HFFc6 (cell line): Measurements from ENCODE around the gene PFKFB3. TPM values are rescaled to one million over a fixed set of nuclear protein-coding genes. Genes with fewer than 3 reads are reported as not detected.
"Not testable (repeated sequence)": the region's sequence is repeated elsewhere in the genome, so short reads cannot be mapped to it uniquely, and the experiment has no call there.

Source experiments
- DNase-seq: peaks from one replicate; pipeline ENCODE4 v3.0.0-alpha.2; 2018
- H3K27ac Mint-ChIP-seq: 2 replicates; pipeline ENCODE4 v1.8.0; 2020; ENCODE audit warnings: mild to moderate bottlenecking, mixed read lengths
- H3K27me3 Mint-ChIP-seq: 2 replicates; pipeline ENCODE4 v1.8.0; 2021; ENCODE audit warnings: mild to moderate bottlenecking, moderate library complexity, mixed read lengths; ENCODE audit not compliant: insufficient read depth
- H3K36me3 Mint-ChIP-seq: 2 replicates; pipeline ENCODE4 v1.8.0; 2021; ENCODE audit warnings: low read depth, mixed read lengths
- H3K4me1 Mint-ChIP-seq: 2 replicates; pipeline ENCODE4 v1.8.0; 2020; ENCODE audit warnings: low read depth, mixed read lengths
- H3K4me3 Mint-ChIP-seq: 2 replicates; pipeline ENCODE4 v1.8.0; 2020; ENCODE audit warnings: mild to moderate bottlenecking, moderate library complexity, mixed read lengths
- H3K9me3 Mint-ChIP-seq: 2 replicates; pipeline ENCODE4 v1.8.0; 2020; ENCODE audit warnings: mild to moderate bottlenecking, mixed read lengths
- total RNA-seq, 6 experiments: library from RNA; stranded (reverse); fragmentation: NEBNext Ultra II Directional; extraction: Animal tissue kit (Norgen Biotek cat#: 25700); gene quantifications; 2 replicates in 1 of 6; 3 replicates in 5 of 6; pipeline ENCODE4 v1.2.3, GENCODE V29; 2021
- TF ChIP-seq, protein P1 (sequence below): fragments of 200-600 bp; sonication (generic); IDR thresholded peaks from 2 replicates; pipeline ENCODE4 v1.5.0; 2021; ENCODE audit warnings: antibody characterized with exemption, mild to moderate bottlenecking

PFKFB3 gene
- total RNA-seq, 6 experiments from 2014 or later = 25.4 to 34.6 (median 28.7) TPM

DNA sequence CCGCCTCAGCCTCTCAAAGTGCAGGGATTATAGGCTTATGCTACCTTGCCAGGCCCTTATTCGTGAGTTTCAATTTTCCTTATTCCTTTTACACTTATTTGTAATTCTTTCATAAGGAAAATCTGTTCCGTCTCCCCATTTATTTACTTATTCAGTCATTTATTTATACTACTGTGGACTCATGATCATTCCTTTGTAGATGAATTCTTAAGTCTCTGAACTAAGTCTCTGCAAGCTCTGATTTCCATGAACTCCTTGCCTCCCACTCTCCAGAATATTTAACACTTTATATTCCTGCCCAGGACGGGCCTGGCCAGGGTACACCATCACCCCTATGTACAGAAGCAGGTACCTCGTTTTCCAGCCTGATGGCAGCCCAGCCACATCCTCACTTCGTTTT is 39.4 kb downstream of the PFKFB3 start:
- H3K27me3 Mint-ChIP-seq = peaks cover 3% of the 10 kb centered on the region

DNA sequence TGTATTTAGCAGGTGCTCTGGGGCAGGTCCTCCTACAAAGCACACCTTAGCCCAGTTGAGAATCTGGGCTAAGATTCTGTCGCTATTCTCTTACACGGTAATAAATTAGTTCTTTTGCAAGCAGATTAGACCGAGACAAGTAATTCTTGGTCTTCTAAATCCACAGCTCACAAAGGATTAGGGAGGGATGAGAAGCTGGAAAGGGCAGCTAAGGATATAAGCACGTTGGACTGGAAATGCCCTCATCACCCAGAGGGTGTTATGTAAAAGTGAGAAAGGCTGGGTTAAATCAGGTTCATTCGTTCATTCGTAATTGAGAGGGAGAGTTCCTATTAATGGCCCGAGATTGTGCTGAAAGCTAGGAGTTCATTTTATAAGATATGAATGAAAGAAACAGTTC is 41.8 kb downstream of the PFKFB3 start:
- TF ChIP-seq, protein P1, sequence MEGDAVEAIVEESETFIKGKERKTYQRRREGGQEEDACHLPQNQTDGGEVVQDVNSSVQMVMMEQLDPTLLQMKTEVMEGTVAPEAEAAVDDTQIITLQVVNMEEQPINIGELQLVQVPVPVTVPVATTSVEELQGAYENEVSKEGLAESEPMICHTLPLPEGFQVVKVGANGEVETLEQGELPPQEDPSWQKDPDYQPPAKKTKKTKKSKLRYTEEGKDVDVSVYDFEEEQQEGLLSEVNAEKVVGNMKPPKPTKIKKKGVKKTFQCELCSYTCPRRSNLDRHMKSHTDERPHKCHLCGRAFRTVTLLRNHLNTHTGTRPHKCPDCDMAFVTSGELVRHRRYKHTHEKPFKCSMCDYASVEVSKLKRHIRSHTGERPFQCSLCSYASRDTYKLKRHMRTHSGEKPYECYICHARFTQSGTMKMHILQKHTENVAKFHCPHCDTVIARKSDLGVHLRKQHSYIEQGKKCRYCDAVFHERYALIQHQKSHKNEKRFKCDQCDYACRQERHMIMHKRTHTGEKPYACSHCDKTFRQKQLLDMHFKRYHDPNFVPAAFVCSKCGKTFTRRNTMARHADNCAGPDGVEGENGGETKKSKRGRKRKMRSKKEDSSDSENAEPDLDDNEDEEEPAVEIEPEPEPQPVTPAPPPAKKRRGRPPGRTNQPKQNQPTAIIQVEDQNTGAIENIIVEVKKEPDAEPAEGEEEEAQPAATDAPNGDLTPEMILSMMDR = no peak
- Mint-ChIP-seq H3K27ac (no peak overlapping the region), H3K27me3 (peaks cover 4% of the 10 kb centered on the region), H3K4me1 (peaks cover 30% of the 10 kb centered on the region), H3K4me3 (no peak overlapping the region), H3K36me3 (no peaks in the 10 kb centered on the region), H3K9me3 (no peaks in the 10 kb centered on the region)
- no peak for DNase-seq

More for the DNA sequence above, 39.4 kb downstream of the PFKFB3 start:
- H3K9me3 Mint-ChIP-seq = no peaks in the 10 kb centered on the region; the same call in 1 of the 2 replicates
- TF ChIP-seq, protein P1 = no peak
- no peak for DNase-seq
- H3K27ac Mint-ChIP-seq = no peak overlapping the region
- H3K36me3 Mint-ChIP-seq = peaks cover 4% of the 10 kb centered on the region
- H3K4me1 Mint-ChIP-seq = peaks cover 39% of the 10 kb centered on the region
- no peak overlapping the region for H3K4me3 Mint-ChIP-seq

DNA sequence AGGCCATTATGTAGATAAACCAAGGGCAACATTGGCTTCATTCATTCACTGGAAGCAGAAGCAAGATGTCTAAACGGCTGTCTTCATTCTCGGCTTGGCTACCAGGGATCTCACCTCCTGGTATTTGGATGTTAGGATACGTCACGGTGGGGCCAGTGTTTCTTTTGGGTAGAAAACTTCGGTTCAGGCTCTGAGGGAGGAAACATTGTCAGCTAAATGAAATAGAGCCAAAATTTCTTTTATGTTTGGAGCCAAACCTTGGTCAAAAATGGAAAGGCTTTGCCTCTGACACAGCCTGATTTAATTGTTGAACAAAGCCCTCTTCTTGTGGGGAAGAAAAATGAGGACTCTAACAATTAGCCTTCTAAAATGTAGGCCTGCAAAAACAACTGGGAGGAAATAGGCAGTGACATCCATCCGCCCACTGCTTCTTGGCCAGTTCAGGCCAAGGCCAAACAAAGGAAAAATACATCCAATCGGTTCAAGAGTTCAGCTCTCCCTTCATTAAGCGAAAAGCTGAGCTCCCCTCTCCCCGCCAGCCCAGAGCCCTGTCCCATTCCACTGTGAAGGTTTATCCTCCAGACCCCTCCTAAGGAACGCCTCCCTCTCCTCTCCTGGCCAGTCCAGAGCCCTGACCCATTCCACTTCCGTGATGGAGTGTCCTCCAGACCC is 44.4 kb downstream of the PFKFB3 start:
- DNase-seq = no peak
- no peak overlapping the region for H3K4me3 Mint-ChIP-seq
- TF ChIP-seq, protein P1 = no peak
- H3K27me3 Mint-ChIP-seq = peaks cover 3% of the 10 kb centered on the region
- peaks cover 3% of the 10 kb centered on the region for H3K4me1 Mint-ChIP-seq
- H3K27ac Mint-ChIP-seq = no peak overlapping the region
- no peaks in the 10 kb centered on the region for H3K36me3 Mint-ChIP-seq
- no peaks in the 10 kb centered on the region for H3K9me3 Mint-ChIP-seq

DNA sequence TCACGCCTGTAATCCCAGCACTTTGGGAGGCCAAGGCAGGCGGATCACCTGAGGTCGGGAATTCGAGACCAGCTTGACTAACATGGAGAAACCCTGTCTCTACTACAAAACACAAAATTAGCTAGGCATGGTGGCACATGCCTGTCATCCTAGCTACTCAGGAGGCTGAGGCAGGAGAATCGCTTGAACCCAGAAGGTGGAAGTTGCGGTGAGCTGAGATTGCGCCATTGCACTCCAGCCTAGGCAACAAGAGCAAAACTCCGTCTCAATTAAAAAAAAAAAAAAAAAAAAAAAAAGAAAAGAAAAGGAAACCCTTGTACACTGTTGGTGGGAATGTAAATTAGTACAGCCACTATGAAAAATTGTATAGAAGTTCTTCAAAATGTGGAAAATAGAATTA is 46.2 kb downstream of the PFKFB3 start:
- H3K4me3 Mint-ChIP-seq, H3K27ac Mint-ChIP-seq, H3K36me3 Mint-ChIP-seq, H3K4me1 Mint-ChIP-seq, H3K9me3 Mint-ChIP-seq, H3K27me3 Mint-ChIP-seq, DNase-seq: not testable (repeated sequence)

DNA sequence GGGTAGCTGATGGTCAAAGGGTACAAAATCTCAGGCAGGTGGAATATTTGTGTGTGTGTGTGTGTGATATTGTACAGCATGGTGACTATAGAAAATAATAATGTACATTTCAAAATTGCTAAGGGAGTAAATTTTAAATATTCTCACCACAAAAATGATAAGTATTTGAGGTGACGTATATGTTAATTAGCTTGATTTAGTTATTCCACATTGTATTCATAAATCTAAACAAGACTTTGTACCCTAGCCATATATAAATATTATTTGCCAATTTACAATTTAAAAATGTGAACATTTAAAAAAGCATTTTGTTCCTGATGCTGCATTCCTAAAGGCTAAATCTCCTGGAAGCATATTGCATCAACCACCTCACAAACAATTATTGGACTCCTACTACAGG is 47.0 kb downstream of the PFKFB3 start:
- no peaks in the 10 kb centered on the region for H3K4me1 Mint-ChIP-seq
- no peaks in the 10 kb centered on the region for H3K9me3 Mint-ChIP-seq
- no peaks in the 10 kb centered on the region for H3K36me3 Mint-ChIP-seq
- H3K27ac Mint-ChIP-seq = no peak overlapping the region
- H3K4me3 Mint-ChIP-seq = no peak overlapping the region
- H3K27me3 Mint-ChIP-seq = peaks cover 2% of the 10 kb centered on the region
- DNase-seq = no peak
- TF ChIP-seq, protein P1 = no peak

DNA sequence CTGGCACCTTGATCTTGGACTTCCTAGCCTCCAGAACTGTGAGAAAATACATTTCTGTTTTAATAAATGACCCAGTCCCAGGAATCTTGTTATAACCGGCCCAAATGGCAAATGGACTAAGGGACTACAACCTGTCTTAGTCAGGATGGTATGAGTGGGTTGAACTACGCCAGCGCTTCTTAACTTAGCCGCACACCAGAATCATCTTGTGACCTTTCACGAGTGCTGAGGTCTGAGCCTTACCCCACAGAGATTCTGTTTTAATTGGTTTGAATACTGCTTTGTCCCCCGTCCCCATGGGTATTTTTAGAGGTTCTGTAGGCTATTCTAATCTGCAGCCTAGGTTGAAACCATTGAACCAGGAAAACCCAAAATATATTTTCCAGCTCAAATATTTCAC is 48.0 kb downstream of the PFKFB3 start:
- Mint-ChIP-seq H3K4me3 (no peak overlapping the region), H3K9me3 (no peaks in the 10 kb centered on the region), H3K4me1 (no peaks in the 10 kb centered on the region), H3K27ac (no peak overlapping the region), H3K27me3 (peaks cover 2% of the 10 kb centered on the region), H3K36me3 (no peaks in the 10 kb centered on the region)
- TF ChIP-seq, protein P1 = no peak
- DNase-seq = no peak
